Stimulated activated CD8-positive, alpha-beta memory T cell treated with anti-CD3 and anti-CD28 coated beads, Interleukin-2, amount 100 ng/mL, for 1 hour (primary cell): Measurements from ENCODE around the gene BRSK1.
A peak's percentile ranks its signal among the peaks of the same experiment; 100 is the strongest.
"Not testable (repeated sequence)": the region's sequence is repeated elsewhere in the genome, so short reads cannot be mapped to it uniquely, and the experiment has no call there.

Experiments used
- DNase-seq, 2 donors: peaks; one replicate each; pipeline ENCODE4 v3.0.0-alpha.2; 2020; ENCODE audit warnings: low read depth in 2 of 2

Gene BRSK1

DNA sequence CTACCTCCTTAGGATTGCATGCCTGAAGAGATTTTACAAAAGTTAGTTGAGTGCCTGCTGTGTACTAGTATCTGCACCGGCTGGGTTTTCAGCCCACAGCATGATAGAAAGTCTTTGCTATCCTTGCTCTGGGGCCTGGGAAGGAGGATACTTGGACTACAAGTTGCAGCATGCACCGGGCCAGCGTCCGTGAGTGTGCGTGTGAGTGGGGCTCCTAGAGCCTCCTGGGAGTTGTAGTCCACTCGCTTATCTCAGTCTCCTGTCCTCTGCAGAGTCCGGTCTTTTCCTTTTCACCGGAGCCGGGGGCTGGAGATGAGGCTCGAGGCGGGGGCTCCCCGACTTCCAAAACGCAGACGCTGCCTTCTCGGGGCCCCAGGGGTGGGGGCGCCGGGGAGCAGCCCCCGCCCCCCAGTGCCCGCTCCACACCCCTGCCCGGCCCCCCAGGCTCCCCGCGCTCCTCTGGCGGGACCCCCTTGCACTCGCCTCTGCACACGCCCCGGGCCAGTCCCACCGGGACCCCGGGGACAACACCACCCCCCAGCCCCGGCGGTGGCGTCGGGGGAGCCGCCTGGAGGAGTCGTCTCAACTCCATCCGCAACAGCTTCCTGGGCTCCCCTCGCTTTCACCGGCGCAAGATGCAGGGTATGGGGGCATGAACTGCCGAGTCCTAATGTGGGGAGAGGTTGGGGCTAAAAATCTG is 20.6 kb downstream of the BRSK1 start:
- DNase-seq, result no peak

DNA sequence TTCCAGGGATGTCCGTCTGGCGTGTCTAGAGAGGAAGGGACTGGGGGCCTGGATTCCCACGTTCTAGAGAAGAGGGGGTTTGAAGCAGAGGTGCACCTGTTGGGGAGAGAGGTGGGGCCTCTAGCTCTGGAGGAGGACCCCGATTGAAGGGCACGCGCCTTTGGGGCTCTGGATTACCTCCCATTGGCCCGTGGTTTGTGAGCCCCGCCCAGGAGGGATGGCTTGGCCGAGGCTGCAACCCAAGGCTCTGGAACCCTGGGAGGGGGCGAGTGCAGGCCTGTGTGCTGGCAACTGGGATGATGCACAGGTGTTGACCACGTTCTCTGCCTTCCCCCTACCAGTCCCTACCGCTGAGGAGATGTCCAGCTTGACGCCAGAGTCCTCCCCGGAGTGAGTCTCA is 21.2 kb downstream of the BRSK1 start:
- no peak for DNase-seq

DNA sequence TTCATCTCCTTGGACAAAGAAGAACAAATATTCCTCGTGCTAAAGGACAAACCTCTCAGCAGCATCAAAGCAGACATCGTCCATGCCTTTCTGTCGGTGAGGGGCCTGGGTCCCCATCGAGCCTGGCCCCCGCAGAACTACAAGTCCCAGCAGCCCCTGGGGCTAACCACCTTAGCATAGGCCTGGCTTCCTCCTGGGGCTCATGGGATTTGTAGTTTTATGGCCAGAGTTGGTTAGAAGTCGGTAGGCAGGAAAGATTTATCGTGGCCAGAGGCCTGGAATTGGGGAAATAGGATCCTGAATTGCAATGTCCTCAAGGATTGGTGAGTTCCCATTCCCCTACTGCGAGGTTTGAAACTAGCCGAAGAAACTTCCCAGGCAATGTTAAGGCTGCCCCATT is 21.7 kb downstream of the BRSK1 start:
- peak in 1 of 2 donors; percentile 17 for DNase-seq

DNA sequence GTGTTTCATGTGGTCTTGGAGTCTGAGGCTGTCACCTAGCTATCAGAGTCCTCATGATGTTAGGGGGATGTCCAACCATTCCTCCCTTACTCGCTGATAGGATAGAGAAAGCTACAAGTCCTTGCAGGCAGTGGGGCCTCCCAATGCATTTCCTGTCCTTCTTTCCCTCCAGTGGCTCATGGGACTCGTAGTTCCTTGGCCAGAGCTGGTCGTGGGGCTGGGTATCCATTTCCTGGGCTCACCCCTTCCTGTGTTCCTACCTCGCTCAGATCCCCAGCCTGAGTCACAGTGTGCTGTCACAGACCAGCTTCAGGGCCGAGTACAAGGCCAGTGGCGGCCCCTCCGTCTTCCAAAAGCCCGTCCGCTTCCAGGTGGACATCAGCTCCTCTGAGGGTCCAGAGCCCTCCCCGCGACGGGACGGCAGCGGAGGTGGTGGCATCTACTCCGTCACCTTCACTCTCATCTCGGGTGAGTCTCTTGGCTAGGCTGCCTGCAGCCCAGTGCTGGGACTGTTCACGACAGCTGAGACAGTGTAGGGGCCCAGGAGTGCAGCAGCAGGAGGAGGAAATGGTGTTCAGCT is 22.3 kb downstream of the BRSK1 start:
- DNase-seq, result no peak

DNA sequence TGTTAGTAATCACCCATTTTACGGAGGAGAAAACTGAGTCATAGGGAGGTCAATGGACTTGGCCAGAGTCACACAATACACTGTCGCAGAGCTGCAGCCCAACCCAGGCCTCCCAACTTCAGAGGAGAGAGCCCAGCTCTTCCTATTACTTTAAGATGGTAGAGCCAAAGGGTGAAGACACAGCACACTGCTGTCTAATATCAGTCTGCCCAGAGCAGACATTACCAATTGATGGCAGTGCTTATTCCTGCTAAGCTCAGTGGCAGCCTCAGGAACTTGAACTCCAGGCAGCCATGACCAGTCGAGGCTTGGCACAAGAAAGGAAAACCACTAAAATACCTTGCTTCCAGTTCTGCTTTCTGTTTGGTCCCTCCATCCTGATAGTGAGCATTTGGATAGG is 22.9 kb downstream of the BRSK1 start:
- no peak for DNase-seq

DNA sequence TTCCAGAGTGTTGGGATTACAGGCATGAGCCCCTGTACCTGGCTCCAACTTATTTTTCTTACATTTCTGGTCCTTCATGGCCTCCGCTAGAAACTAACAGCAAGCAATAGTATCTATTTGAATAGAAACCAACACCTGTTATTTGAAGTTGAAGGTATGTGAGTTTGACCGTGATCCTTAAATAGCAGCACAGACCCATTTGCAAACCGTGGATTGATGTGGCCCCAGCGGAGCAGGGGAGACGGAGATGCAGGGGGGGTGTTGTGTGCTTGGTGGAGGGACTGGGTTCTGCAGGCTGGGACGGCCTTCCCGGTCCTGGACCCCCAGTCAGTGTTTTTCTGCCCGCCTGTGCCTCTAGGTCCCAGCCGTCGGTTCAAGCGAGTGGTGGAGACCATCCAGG is 24.5 kb downstream of the BRSK1 start:
- DNase-seq, result no peak

DNA sequence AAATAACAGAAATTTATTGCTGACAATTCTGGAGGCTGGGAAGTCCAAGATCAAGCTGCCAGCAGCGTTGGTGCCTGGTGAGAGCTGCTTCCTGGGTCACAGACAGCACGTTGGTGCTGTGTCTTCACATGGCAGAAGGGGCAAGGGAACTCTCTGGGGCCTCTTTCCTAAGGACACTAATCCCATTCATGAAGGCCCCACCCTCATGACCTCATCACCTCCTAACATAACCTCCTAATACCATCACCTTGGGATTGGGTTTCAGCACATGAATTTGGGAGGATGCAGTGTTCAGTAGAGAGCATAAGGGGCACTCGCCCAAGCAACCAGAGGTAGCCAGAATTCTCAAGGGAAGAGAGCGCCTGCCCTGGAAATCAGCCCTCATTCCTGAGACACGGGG is 25.7 kb downstream of the BRSK1 start:
- no peak for DNase-seq

DNA sequence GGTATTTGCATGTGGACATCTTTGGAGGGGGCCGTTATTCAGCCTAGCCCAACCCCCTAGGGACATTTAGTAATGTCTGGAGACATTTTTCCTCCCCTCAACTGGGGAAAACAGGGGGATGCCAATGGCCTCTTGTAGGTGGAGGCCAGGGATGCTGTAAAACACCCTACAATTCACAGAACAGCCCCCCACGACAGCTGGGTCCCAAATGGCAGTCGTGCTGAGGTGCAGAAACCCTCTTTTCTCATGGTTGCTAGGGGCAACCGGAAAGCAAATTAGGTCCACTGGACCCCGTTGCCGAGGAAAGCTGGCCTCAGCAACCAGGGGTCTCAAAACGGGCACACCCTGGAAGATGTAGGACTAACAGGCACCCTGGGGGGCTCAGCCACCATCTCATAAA is 26.7 kb downstream of the BRSK1 start:
- DNase-seq, result no peak

DNA sequence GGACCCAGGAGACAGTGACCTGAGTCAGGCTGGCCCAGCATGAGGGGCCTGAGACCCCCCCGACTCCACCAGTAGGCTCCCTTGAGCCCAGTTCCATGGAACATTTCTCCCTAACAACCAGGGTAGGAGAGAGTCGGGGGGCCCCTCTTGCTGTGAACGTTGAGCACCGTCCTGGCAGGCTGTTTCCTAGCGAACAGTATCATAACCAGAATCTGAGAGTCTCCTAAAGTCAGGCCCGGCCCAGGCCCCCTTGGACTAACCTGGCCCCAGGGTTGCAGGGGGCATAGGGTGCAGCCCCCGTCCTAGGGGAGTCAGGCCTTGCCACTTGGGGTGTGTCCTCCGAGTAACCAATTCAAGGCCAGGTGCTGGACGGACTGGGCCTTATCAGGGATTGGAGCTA is 27.6 kb downstream of the BRSK1 start:
- DNase-seq, result no peak

DNA sequence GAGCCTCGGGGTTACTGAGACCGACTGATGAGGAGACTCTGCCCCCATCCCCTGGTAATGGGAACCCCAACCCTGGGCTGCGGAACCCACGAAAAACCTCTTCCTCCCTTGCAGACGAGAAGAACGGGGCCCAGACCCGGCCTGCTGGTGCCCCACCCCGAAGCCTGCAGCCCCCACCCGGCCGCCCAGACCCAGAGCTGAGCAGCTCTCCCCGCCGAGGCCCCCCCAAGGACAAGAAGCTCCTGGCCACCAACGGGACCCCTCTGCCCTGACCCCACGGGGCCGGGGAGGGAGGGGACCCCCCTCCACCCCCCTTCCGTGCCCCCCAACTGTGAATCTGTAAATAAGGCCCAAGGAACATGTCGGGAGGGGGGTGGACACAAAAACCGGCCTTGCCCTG is 28.0 kb downstream of the BRSK1 start:
- no peak for DNase-seq

DNA sequence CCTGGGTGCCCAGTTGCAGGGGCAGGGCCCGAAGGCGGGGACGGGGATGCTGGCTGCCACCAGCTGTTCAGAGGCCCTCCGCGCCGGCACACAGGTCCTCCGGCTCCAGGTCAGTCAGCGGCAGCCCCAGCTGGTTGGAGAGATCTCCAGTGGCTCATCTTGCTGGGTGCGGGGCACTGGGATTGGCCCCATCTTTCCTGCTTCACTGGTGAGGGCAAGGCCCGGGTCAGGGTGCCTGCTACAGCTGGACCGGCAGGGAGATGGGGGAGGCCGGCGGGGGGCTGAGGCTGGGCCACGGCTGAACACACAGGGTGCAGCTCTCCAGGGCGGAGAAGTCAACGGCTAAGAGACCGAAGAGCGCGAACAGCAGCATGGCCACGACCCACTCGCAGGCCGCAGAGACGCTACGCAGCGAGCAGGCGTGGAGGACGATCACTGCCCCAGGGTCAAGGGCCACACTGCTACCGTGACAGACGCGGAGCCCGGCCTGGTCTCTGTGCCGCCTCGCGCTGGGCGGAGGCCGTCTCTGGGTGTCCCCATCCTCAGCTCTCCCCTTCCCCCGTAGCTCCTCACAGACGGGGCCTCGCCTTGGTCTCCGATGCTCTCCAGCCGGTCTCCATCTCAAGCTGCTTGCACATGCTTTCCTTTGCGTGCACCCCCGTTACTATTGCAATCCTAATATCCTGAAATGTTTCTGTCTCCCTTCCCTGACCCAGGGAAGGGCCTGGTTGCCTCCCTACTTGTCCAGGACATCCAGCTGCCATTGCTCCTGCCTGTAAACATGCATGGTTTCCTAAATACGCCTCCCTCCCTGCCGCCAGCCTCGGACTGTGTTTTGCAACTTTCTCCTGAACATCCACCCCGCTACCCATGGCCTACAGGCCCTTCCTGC is 29.1 kb downstream of the BRSK1 start:
- no peak for DNase-seq

DNA sequence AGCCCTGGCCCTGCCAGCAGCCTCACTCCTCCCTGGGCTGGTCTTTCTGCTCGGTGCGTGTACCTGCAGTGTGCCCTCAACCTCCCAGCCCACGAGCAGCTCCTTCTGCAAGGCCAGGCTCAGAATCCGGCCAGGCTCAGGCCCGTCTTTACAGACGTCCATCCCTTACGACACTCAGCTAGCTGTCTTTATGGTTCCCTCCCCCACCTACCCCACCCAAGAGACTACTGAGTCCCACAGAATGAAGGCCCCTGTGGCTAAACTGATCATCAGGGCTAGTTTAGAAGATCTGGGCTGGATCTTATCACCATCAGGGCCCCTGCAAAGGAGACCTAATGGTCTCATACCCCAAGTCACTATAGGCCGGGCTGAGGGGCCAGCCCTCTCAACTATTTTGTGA is 30.6 kb downstream of the BRSK1 start:
- DNase-seq, result no peak

DNA sequence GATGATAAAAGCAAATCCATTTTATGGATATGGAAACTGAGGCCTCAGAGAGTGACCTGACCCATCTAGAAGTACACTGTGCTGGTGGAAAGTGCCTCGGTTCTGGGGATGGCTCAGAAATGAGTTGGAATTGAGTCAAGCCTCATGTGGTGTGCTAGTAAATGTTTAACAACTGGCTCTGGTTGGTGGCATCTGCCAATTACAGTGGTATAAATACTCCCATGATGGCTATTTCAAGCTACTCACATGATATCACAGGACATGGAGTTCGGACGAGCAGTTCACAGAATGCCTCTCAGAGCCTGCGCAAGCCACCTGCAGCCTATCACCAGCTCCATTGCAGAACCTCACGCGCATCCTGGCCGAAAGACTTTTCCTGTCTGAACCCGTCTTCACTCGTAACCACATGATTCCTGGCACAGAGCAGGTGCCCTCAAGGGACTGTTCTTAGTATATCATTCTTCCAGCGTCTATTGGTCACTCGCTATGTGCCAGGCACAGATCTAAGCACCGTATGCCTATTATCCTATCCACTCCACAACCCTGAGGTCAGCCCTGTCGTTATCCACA is 32.2 kb downstream of the BRSK1 start:
- DNase-seq, result no peak

DNA sequence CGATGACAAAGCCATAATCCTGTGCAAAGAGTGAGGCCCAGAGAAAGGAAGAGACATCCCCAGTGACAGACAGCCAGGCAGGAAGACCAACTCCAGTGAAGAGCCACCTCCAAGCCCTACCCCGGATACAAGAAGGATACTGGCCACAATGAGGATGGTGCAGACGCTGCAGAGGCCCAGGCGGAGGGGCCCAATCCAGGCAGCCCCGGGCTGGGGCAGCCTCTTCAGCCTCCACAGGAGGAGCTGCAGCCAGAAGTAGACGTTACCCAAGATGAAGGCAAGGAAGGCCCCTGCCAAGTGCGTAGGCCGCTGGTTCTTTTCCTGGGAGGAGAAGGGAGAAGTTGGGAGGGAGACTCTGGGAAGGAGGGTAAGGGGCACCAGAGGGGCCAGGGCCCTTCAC is 32.8 kb downstream of the BRSK1 start:
- DNase-seq, result no peak

DNA sequence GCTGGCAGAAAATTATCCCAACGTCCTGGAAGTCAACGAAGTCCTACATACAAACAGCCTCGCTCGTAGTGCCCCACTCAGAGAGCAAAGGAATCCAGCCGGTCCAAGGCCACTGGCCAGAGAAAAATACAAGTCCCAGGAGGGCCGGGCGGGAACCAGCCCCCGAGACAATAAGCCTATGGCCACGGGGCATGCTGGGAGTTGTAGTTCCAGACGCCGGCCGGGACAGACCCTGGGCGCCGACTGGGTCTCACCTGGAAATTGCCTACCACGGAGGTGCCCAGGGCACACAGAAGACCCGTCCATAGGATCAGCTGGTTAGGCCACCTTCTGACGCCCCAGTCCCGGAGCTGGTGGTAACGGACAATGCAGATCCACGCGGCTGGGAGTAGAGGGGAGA is 36.0 kb downstream of the BRSK1 start:
- no peak for DNase-seq

DNA sequence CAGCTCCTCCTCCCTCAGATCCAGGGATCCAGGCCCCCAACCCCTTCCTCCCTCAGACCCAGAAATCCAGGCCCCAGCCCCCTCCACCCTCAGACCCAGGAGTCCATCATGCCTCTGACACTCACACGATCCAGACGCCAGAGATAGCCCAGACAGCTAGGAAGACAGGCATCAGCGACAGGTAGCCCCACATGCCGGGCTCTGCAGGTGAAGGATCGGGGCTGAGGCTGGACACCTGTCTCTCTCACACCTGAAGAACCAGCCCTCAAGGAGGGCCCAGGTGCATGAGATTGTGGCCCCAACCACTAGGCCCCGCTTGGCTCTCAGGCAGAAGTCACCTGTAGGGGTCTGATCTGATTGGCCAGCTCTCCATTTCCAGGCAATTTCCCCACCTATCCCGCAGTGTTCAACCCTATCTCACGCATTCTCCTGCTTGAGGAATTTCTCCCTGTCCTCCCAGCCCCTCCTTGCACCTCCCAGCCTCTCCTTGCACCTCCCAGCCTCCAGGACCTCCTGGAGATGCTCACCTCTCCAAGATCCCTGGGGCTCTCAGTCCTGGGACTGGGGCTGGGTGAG is 37.1 kb downstream of the BRSK1 start:
- DNase-seq, result no peak

DNA sequence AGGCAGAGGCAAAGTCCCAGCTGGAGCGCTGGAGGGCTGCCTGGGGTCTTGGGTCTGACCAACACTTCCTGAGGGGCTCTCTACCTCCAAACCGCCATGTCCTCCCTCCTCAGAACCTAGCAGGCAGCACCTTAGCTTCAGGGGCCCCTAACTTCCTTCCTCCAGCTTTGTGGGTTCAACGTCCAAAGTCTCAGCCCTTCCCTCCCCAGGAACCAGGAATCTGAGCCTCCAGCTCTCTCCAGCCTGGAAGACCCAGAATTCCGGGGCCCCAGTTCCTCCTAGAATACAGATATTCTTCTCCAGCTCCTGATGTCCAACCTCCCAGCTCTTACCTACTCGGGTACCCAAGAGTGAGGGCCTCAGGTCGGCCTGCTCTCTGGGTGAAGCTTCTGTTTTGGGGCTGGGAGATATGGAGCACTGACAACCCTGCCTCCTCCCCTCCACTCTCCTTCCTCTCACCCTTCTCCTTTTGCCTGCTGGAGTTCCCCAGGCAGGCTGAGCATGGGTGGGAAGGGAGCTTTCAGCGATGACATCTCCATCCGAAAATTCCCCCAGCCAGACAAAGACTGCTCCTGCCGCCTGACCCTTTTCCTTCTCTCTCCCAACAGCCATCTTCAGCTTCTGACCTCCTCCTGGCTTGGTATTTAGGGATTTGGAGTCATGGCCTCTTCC is 37.8 kb downstream of the BRSK1 start:
- DNase-seq, result no peak

DNA sequence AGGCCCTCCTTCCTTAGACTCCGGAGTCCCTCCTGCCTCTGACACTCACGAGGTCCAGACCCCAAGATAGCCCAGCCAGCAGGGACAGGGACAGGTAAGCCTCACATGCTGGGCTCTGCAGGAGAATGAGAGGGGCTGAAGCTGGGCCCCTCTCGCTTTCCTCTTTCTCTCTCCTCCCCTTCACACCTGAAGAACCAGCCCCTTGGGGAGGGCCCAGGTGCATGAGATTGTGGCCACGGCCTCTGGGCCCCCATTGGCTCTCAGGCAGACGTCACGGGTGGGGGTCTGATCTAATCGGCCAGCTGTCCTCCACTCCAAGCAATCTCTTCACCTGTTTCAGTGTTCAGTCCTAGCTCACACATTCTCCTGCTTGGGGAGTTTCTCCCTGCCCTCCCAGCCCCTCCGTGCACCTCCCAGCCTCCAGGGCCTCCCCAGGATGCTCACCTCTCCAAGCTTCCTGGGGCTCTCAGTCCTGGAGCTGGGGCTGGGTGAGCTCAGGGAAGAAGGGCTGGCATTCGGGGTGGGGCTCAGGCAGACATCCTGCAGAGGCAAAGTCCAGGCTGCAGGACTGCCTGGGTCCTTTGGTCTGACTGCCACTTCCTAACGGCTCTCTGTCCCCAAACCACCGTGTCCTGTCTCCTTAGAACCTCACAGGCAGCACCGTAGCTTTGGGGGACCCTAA is 38.5 kb downstream of the BRSK1 start:
- DNase-seq, result no peak

DNA sequence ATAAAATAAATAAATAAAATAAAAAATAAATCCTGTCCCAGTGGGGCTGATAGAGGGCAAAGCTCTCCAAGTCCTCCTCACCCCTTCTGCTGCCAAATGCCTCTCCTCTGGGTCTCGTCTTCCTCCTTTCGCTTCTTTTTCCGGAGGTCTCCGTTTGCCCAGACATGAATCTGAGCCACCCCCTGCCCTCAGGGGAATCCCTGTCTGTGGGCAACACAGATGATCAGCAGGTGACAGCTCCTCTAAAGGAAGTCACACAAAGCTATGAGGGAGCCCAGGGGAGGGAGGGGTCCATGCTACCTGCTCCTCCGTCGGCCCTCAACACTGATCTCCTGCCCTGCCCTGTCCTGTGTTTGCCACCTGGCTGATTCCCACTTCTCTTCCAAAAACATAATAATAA is 40.9 kb downstream of the BRSK1 start:
- DNase-seq, result no peak

DNA sequence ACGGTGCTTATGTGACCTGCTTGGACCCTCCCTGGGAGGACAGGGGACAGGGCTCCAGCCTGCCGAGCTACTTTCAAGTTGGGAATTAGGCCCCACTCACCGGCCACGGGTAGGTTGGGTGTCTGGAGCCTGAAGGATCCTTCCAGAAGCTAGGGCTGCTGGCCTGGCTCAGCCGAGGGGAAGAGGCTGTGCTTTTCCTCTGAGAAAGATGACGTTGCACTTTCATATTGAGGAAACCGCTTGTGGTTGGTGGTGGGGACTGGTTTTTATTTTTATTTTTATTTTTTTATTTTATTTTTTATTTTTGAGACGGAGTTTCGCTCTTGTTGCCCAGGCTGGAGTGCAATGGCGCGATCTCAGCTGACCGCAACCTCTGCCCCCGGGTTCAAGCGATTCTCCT is 41.4 kb downstream of the BRSK1 start, which contains the start of gene TMEM150B:
Gene TMEM150B (minus strand): TSS at position 170 of the 400 bp plus-strand sequence. CDS start 4,305 bp downstream, outside the sequence.
- no peak for DNase-seq

DNA sequence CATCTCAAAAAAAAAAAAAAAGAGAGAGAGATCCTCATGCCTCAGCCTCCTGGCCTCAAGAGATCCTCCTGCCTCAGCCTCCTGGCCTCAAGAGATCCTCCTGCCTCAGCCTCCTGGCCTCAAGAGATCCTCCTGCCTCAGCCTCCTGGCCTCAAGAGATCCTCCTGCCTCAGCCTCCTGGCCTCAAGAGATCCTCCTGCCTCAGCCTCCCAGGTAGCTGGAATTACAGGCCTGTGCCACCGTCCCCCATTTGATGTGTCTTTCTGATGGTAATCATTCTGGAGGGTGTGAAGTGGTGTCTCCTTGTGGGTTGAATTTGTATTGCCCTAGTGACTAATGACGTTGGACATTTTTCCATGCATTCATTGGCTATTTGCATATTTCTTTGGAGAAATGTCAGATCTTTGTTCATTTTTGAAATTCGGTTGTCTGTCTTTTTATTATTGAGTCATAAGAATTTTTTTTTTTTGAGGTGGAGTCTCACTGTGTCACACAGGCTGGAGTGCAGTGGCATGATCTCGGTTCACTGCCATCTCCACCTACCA is 45.0 kb downstream of the BRSK1 start:
- DNase-seq, result not testable (repeated sequence)
